HepG2 (cell line): ENCODE measurements around the gene FGFR2. TPM values are rescaled to one million over a fixed set of nuclear protein-coding genes. Genes with fewer than 3 reads are reported as not detected.

Experiments
- AGO1 ChIP-seq: fragments of 200-400 bp; formaldehyde crosslinking; IDR thresholded peaks from 2 replicates; pipeline ENCODE4 v1.6.1; 2017; ENCODE audit warnings: mild to moderate bottlenecking, low read depth, low read length, moderate library complexity; ENCODE audit not compliant: poor library complexity, severe bottlenecking
- AGO2 ChIP-seq: fragments of 200-400 bp; formaldehyde crosslinking; optimal IDR thresholded peaks from 2 replicates; pipeline ENCODE3; 2017; ENCODE audit warnings: mild to moderate bottlenecking, low read depth, low read length, moderate library complexity
- AKAP8 ChIP-seq: sonication (generic); formaldehyde crosslinking; IDR thresholded peaks from 2 replicates; pipeline ENCODE4 v1.5.1; 2020; ENCODE audit warnings: mild to moderate bottlenecking, missing genetic modification reagents
- CBX2 ChIP-seq, 2 experiments: fragments of 200-600 bp in 1 of 2; sonication (generic); formaldehyde crosslinking in 1 of 2; IDR thresholded peaks; 2 replicates each; pipeline versions ENCODE4 v1.7.0 to v1.8.1; 2018 to 2022; ENCODE audit warnings: low read depth in 2 of 2, low read length in 1 of 2, mild to moderate bottlenecking in 1 of 2, missing genetic modification reagents in 1 of 2
- DR1 ChIP-seq: sonication (generic); formaldehyde crosslinking; IDR thresholded peaks from 2 replicates; pipeline ENCODE4 v1.8.0; 2021; ENCODE audit warnings: mild to moderate bottlenecking, missing genetic modification reagents, inconsistent platforms
- EED ChIP-seq: sonication (generic); formaldehyde crosslinking; IDR thresholded peaks from 2 replicates; pipeline ENCODE4 v1.5.0; 2020; ENCODE audit warnings: mild to moderate bottlenecking, missing genetic modification reagents
- GZF1 ChIP-seq: sonication (generic); formaldehyde crosslinking; IDR thresholded peaks from 2 replicates; pipeline ENCODE4 v1.5.1; 2020; ENCODE audit warnings: mild to moderate bottlenecking, missing genetic modification reagents
- HIVEP1 ChIP-seq: sonication (generic); formaldehyde crosslinking; IDR thresholded peaks from 2 replicates; pipeline ENCODE4 v1.4.0; 2020; ENCODE audit warnings: mild to moderate bottlenecking, missing genetic modification reagents
- HMG20B ChIP-seq: conservative IDR thresholded peaks from 2 replicates; pipeline ENCODE4 v1.6.1; 2016; ENCODE audit warnings: missing genetic modification reagents, missing compliant biosample characterization
- KLF11 ChIP-seq: IDR thresholded peaks from 2 replicates; pipeline ENCODE4 v1.6.1; 2016; ENCODE audit warnings: missing compliant biosample characterization
- MBNL3 ChIP-seq: fragments of 250-450 bp; sonication (Bioruptor Pico); conservative IDR thresholded peaks from 2 replicates; pipeline ENCODE4 v1.8.0; 2022; ENCODE audit warnings: mild to moderate bottlenecking, inconsistent platforms
- NR2F1 ChIP-seq, 2 experiments: fragments of 450-650 bp in 1 of 2; formaldehyde crosslinking in 1 of 2; IDR thresholded peaks; 2 replicates each; pipeline versions ENCODE4 v1.5.0 to v1.6.1; 2016 to 2020; ENCODE audit warnings: mild to moderate bottlenecking in 1 of 2, missing compliant biosample characterization in 1 of 2, missing genetic modification reagents in 1 of 2, moderate library complexity in 1 of 2
- SAP130 ChIP-seq: IDR thresholded peaks from 2 replicates; pipeline ENCODE4 v1.6.1; 2016; ENCODE audit warnings: low read depth
- SP5 ChIP-seq: IDR thresholded peaks from 2 replicates; pipeline ENCODE4 v1.6.1; 2016; ENCODE audit warnings: low read depth, borderline replicate concordance
- TBX2 ChIP-seq: sonication (generic); formaldehyde crosslinking; IDR thresholded peaks from 2 replicates; pipeline ENCODE4 v1.5.0; 2020; ENCODE audit warnings: missing genetic modification reagents, mild to moderate bottlenecking, borderline replicate concordance
- TFAP4 ChIP-seq: sonication (generic); IDR thresholded peaks from 2 replicates; pipeline ENCODE4 v1.6.1; 2016; ENCODE audit warnings: low read depth, borderline replicate concordance
- ZBTB8A ChIP-seq: sonication (generic); formaldehyde crosslinking; IDR thresholded peaks from 2 replicates; pipeline ENCODE4 v1.4.0; 2020; ENCODE audit warnings: mild to moderate bottlenecking, low read depth, missing genetic modification reagents, borderline replicate concordance
- ZNF331 ChIP-seq: sonication (generic); formaldehyde crosslinking; IDR thresholded peaks from 2 replicates; pipeline ENCODE4 v1.4.0; 2020; ENCODE audit warnings: missing genetic modification reagents
- ZNF33A ChIP-seq: sonication (generic); formaldehyde crosslinking; IDR thresholded peaks from 2 replicates; pipeline ENCODE4 v1.5.1; 2020; ENCODE audit warnings: missing genetic modification reagents, mild to moderate bottlenecking, moderate library complexity, borderline replicate concordance
- ZNF350 ChIP-seq: sonication (generic); formaldehyde crosslinking; IDR thresholded peaks from 2 replicates; pipeline ENCODE4 v1.4.0; 2020; ENCODE audit warnings: mild to moderate bottlenecking, low read depth, missing genetic modification reagents, borderline replicate concordance
- ZNF564 ChIP-seq: sonication (generic); formaldehyde crosslinking; IDR thresholded peaks from 2 replicates; pipeline ENCODE4 v1.8.1; 2023; ENCODE audit warnings: mild to moderate bottlenecking, missing genetic modification reagents
- ZNF597 ChIP-seq: sonication (generic); formaldehyde crosslinking; IDR thresholded peaks from 2 replicates; pipeline ENCODE4 v1.5.0; 2020; ENCODE audit warnings: missing genetic modification reagents
- ZNF709 ChIP-seq: sonication (generic); formaldehyde crosslinking; IDR thresholded peaks from 2 replicates; pipeline ENCODE4 v1.5.0; 2020; ENCODE audit warnings: mild to moderate bottlenecking, missing genetic modification reagents
- ZNF737 ChIP-seq: sonication (generic); formaldehyde crosslinking; IDR thresholded peaks from 2 replicates; pipeline ENCODE4 v1.5.0; 2020; ENCODE audit warnings: missing genetic modification reagents, mild to moderate bottlenecking, borderline replicate concordance
- polyA plus RNA-seq, 8 experiments: library from polyadenylated mRNA; depleted of rRNA in 3 of 8; stranded (reverse) in 7 of 8; unstranded in 1 of 8; fragments of >200 nt; fragmentation: Illumina TruSeq in 4 of 8; extraction: Trizol in 4 of 8; gene quantifications; 2 replicates each; pipeline versions ENCODE4 v1.2.1 to v1.2.3, GENCODE V29; 2011 to 2016; ENCODE audit warnings: low read depth in 4 of 8, missing spikeins in 1 of 8, mixed read lengths in 1 of 8; ENCODE audit not compliant: insufficient read depth in 1 of 8
- total RNA-seq, 5 experiments: library from RNA; depleted of rRNA; stranded (reverse); fragments of >200 nt; fragmentation: Illumina TruSeq; extraction: Trizol; gene quantifications; 2 replicates each; pipeline ENCODE4 v1.2.3, GENCODE V29; 2016; ENCODE audit warnings: low read depth in 1 of 5
- TF ChIP-seq, protein P1 (sequence below): sonication (generic); formaldehyde crosslinking; IDR thresholded peaks from 2 replicates; pipeline ENCODE4 v1.8.0; 2022; ENCODE audit warnings: mild to moderate bottlenecking, missing genetic modification reagents
- TF ChIP-seq, protein P2 (sequence below): sonication (generic); formaldehyde crosslinking; IDR thresholded peaks from 2 replicates; pipeline ENCODE4 v1.4.0; 2020; ENCODE audit warnings: missing genetic modification reagents, borderline replicate concordance

The FGFR2 gene
- total and polyA plus RNA-seq, 2 of the 13 experiments (the other 11 are each of a cell fraction or from before 2014, with no cell fraction given) = 1.6 to 2.6 TPM

DNA sequence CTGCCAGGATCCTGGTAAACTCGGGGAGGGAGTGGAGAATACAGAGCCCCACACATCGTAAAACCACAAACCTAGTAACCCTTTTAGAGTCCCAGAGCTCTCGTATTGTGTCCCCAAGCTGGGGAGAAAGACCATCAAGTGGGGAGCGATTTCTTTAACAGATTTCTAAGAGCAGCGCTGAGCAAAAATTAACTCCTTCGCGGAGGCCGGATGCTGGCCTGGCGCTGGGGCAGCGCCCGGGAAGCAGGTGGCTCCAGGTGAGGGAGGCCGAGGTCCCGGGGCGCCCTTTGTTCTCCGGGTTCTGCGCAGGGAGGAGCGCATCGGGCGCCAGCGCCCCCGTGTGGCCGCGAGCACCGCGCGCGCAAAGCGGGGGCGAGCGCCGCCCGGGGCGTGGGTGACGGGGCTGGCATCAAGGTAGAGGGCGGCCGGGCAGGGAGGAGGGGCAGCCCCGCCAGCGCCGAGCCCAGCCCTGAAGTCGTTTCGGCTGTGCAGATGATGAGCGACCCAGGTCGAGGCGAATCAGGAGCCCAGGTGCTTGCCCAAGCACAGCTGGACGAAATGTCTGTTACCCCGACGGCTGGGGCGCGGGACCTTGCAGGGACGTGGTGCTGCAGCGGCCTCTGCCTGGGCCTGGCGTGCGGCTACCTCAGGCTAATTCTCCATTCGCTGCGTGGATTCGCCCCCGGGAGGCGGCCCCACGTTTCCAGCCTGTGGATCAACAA lies 10.4 kb upstream of the FGFR2 start (continued):
- TF ChIP-seq CBX2 (IDR thresholded peaks at IDR 0.05; ENCODE audit: low read depth, low read length) (no peak), CBX2 (CRISPR knock-in tag; IDR thresholded peaks at IDR 0.05; ENCODE audit: low read depth) (no peak), SP5 (CRISPR knock-in tag) (no peak), AKAP8 (CRISPR knock-in tag) (no peak), ZNF350 (CRISPR knock-in tag) (no peak), ZBTB8A (CRISPR knock-in tag) (no peak), ZNF564 (no peak), NR2F1 (CRISPR knock-in tag; IDR thresholded peaks at IDR 0.05) (no peak), ZNF737 (no peak), TFAP4 (no peak), AGO2 (no peak), HMG20B (no peak), GZF1 (CRISPR knock-in tag) (no peak), ZNF331 (peak; percentile 31; the same call in 1 of the 2 replicates), EED (CRISPR knock-in tag) (no peak), HIVEP1 (no peak), ZNF33A (CRISPR knock-in tag) (no peak), KLF11 (CRISPR knock-in tag) (no peak), DR1 (no peak), ZNF597 (CRISPR knock-in tag) (no peak), TBX2 (CRISPR knock-in tag) (no peak), MBNL3 (no peak), AGO1 (no peak), SAP130 (CRISPR knock-in tag) (no peak), ZNF709 (CRISPR knock-in tag) (no peak)
- TF ChIP-seq, protein P1, sequence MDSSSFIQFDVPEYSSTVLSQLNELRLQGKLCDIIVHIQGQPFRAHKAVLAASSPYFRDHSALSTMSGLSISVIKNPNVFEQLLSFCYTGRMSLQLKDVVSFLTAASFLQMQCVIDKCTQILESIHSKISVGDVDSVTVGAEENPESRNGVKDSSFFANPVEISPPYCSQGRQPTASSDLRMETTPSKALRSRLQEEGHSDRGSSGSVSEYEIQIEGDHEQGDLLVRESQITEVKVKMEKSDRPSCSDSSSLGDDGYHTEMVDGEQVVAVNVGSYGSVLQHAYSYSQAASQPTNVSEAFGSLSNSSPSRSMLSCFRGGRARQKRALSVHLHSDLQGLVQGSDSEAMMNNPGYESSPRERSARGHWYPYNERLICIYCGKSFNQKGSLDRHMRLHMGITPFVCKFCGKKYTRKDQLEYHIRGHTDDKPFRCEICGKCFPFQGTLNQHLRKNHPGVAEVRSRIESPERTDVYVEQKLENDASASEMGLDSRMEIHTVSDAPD = no peak
- TF ChIP-seq, protein P2, sequence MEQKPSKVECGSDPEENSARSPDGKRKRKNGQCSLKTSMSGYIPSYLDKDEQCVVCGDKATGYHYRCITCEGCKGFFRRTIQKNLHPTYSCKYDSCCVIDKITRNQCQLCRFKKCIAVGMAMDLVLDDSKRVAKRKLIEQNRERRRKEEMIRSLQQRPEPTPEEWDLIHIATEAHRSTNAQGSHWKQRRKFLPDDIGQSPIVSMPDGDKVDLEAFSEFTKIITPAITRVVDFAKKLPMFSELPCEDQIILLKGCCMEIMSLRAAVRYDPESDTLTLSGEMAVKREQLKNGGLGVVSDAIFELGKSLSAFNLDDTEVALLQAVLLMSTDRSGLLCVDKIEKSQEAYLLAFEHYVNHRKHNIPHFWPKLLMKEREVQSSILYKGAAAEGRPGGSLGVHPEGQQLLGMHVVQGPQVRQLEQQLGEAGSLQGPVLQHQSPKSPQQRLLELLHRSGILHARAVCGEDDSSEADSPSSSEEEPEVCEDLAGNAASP (CRISPR knock-in tag) = no peak
